Stimulated activated CD8-positive, alpha-beta memory T cell treated with anti-CD3 and anti-CD28 coated beads, Interleukin-12 subunit alpha, Interleukin-12 subunit beta, amount 100 ng/mL, for 24 hours (primary cell): Measurements from ENCODE around the gene ST6GALNAC4.
"Not testable (repeated sequence)": the region's sequence is repeated elsewhere in the genome, so short reads cannot be mapped to it uniquely, and the experiment has no call there.

Source experiments
- DNase-seq: peaks from one replicate; pipeline ENCODE4 v3.0.0-alpha.2; 2020; ENCODE audit errors: extremely low read depth

The ST6GALNAC4 gene

DNA sequence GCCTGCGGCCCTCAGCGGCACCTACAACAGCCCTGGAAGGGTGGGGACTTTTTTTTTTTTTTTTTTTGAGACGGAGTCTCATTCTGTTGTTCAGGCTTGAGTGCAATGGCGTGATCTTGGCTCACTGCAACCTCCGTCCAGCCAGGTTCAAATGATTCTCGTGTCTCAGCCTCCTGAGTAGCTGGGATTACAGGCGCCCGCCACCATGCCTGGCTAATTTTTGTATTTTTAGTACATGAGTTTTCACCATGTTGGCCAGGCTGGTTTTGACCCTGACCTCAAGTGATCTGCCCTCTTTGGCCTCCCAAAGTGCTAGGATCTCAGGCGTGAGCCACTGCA lies 46.7 kb downstream of the ST6GALNAC4 start:
- not testable (repeated sequence) for DNase-seq

GRCh38 chr9:127869310-127870152 lies 47.3 kb downstream of the ST6GALNAC4 start:
- DNase-seq = peak; percentile 47

DNA sequence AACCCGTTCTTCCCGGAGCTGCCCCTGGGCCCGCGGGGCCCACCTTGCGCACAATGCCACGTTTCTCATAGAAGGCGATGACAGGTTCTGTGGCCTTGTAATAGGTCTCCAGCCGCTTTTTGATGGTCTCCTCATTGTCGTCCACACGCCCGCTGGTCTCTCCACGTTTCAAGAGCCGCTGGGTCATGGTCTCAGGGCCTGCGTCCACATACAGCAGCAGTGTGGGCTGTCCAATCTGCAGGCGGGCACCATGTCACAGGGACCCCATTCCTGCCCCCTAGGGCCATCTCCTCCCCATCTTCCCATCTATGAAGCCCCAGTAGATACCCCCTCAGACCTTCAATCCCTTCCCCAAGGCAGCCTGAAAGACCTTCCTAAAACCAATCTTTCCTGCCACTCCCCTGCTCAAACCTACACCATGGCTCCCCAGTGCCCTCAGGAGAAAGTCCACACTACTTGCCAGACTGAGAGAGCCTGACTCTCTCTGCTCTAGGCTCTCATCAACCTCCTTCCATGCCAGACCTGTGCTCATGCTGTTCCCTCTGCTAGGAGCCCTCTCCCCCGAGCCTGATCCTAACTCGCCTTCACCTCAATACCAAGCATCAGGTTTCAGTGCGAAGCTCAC lies 48.5 kb downstream of the ST6GALNAC4 start:
- no peak for DNase-seq

GRCh38 chr9:127867356-127868277 lies 49.2 kb downstream of the ST6GALNAC4 start:
- no peak for DNase-seq

DNA sequence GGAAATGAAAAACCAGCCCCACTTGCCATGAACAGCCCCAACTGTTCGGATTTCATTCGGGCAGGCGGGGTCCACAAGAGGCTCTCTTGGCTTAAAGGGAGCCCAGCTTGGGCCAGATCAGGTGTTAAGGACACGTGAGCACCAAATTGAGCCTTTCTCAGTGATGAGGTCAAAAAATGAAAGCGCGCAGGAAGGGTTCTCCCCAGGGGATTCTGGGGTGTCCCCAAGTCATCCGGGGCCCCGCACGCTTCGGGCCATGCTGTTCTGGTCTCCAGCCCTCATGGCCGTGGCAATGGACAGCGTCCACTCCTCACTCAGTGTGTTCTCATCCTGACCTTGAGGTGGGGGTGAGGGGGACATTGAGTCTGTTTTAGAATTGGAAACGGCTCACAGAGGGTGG lies 50.3 kb downstream of the ST6GALNAC4 start:
- DNase-seq = no peak

- DNase-seq = no peak
Measured at GRCh38 chr9:127865645-127866464, 51.0 kb downstream of the ST6GALNAC4 start.

- DNase-seq = no peak
Measured at GRCh38 chr9:127863191-127863621, 53.6 kb downstream of the ST6GALNAC4 start.

GRCh38 chr9:127862075-127863011 lies 54.5 kb downstream of the ST6GALNAC4 start:
- DNase-seq = no peak

GRCh38 chr9:127860779-127861178 lies 56.1 kb downstream of the ST6GALNAC4 start:
- DNase-seq = no peak

DNA sequence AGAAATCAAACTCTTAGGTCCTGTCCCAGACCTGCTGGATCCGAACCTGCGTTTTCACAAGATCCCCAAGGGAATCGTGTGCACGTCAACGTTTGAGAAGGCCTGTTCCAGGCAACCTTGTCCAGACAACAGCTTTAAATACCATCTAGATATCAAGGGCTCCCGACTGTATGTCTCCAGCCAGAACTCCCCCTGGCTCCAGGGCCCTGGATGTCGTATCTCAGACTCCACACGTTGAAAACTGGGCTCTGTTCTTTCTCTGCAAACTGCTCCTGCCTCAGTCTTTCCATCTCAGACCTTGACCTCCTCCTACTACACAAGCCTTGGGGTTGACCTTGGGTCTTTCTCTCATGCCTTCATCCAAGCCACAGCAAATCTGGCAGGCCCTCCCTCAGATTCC lies 56.6 kb downstream of the ST6GALNAC4 start:
- no peak for DNase-seq

- no peak for DNase-seq
Measured at GRCh38 chr9:127858041-127858512, 58.8 kb downstream of the ST6GALNAC4 start.
